K562 (cell line): Measurements from ENCODE around the gene TECPR2. TPM values are rescaled to one million over a fixed set of nuclear protein-coding genes. Genes with fewer than 3 reads are reported as not detected.

Experiments
- BCL6 ChIP-seq: fragments of 250-450 bp; sonication (Bioruptor Pico); IDR thresholded peaks from 2 replicates; pipeline ENCODE4 v1.4.0; 2020
- CLOCK ChIP-seq: fragments of 250-450 bp; sonication (Bioruptor Pico); IDR thresholded peaks from 2 replicates; pipeline ENCODE4 v1.4.0; 2020; ENCODE audit warnings: mild to moderate bottlenecking, moderate library complexity, borderline replicate concordance
- CSDE1 ChIP-seq, 2 experiments: fragments of 450-650 bp; IDR thresholded peaks; 2 replicates each; pipeline ENCODE4 v1.6.1; 2016; ENCODE audit warnings: mild to moderate bottlenecking in 1 of 2
- E4F1 ChIP-seq: fragments of 250-450 bp; sonication (Bioruptor Pico); IDR thresholded peaks from 2 replicates; pipeline ENCODE4 v1.5.0; 2021; ENCODE audit warnings: mild to moderate bottlenecking, borderline replicate concordance
- HSF4 ChIP-seq: fragments of 250-450 bp; sonication (Bioruptor Pico); IDR thresholded peaks from 2 replicates; pipeline ENCODE4 v2.1.2; 2022; ENCODE audit warnings: mild to moderate bottlenecking, moderate library complexity, borderline replicate concordance
- KLF6 ChIP-seq: fragments of 250-450 bp; sonication (Bioruptor Pico); IDR thresholded peaks from 2 replicates; pipeline ENCODE4 v1.4.0; 2020; ENCODE audit warnings: mild to moderate bottlenecking, moderate library complexity, borderline replicate concordance
- MECOM ChIP-seq: fragments of 250-450 bp; sonication (Bioruptor Pico); IDR thresholded peaks from 2 replicates; pipeline ENCODE4 v1.8.0; 2022; ENCODE audit warnings: inconsistent platforms
- NCOR1 ChIP-seq: fragments of 450-650 bp; IDR thresholded peaks from 2 replicates; pipeline ENCODE4 v1.6.1; 2016; ENCODE audit warnings: mild to moderate bottlenecking, moderate library complexity
- PTTG1 ChIP-seq: fragments of 450-650 bp; IDR thresholded peaks from 2 replicates; pipeline ENCODE4 v1.6.1; 2016; ENCODE audit warnings: low read depth, mild to moderate bottlenecking, missing genetic modification characterization, missing compliant biosample characterization
- TCF3 ChIP-seq: sonication (generic); formaldehyde crosslinking; IDR thresholded peaks from 2 replicates; pipeline ENCODE4 v1.4.0; 2020; ENCODE audit warnings: mild to moderate bottlenecking, missing genetic modification reagents
- TEAD1 ChIP-seq, 2 experiments: fragments of 450-650 bp in 1 of 2; sonication (generic) in 1 of 2; formaldehyde crosslinking; IDR thresholded peaks; 2 replicates each; pipeline versions ENCODE4 v1.4.0 to v1.8.0; 2020 to 2022; ENCODE audit warnings: mild to moderate bottlenecking in 2 of 2, missing genetic modification reagents in 1 of 2
- YY1 ChIP-seq, 3 experiments: IDR thresholded peaks; 2 replicates each; pipeline ENCODE4 v1.6.1; 2011; ENCODE audit warnings: low read length in 2 of 3, mild to moderate bottlenecking in 2 of 3, moderate library complexity in 2 of 3, borderline replicate concordance in 1 of 3, control low read depth in 1 of 3, low read depth in 1 of 3; ENCODE audit not compliant: insufficient read depth in 3 of 3, insufficient replicate concordance in 2 of 3, control insufficient read depth in 1 of 3, insufficient read length in 1 of 3; ENCODE audit errors: extremely low read depth in 1 of 3
- ZNF133 ChIP-seq: fragments of 250-450 bp; sonication (Bioruptor Pico); IDR thresholded peaks from 2 replicates; pipeline ENCODE4 v1.4.0; 2020; ENCODE audit warnings: mild to moderate bottlenecking
- ZNF175 ChIP-seq: fragments of 200-800 bp; sonication (Bioruptor generic); IDR thresholded peaks from 2 replicates; pipeline ENCODE4 v1.6.1; 2016; ENCODE audit warnings: low read depth, mild to moderate bottlenecking, missing genetic modification characterization, missing compliant biosample characterization
- ZNF197 ChIP-seq: fragments of 200-800 bp; sonication (Bioruptor generic); IDR thresholded peaks from 2 replicates; pipeline ENCODE4 v1.6.1; 2016; ENCODE audit warnings: low read depth, missing genetic modification characterization, missing compliant biosample characterization
- ZNF347 ChIP-seq: fragments of 450-650 bp; formaldehyde crosslinking; IDR thresholded peaks from 2 replicates; pipeline ENCODE4 v1.4.0; 2020; ENCODE audit warnings: low read depth, mild to moderate bottlenecking, moderate library complexity
- ZNF445 ChIP-seq: fragments of 250-450 bp; sonication (Bioruptor Pico); IDR thresholded peaks from 2 replicates; pipeline ENCODE4 v1.4.0; 2020; ENCODE audit warnings: low read depth, mild to moderate bottlenecking, moderate library complexity
- ZNF583 ChIP-seq: fragments of 250-450 bp; sonication (Bioruptor Pico); IDR thresholded peaks from 2 replicates; pipeline ENCODE4 v1.4.0; 2020
- ZNF589 ChIP-seq: fragments of 200-800 bp; sonication (Bioruptor generic); IDR thresholded peaks from 2 replicates; pipeline ENCODE4 v1.6.1; 2016; ENCODE audit warnings: low read depth, missing genetic modification characterization, missing compliant biosample characterization
- polyA plus RNA-seq, 8 experiments: library from polyadenylated mRNA; depleted of rRNA in 4 of 8; stranded (reverse) in 5 of 8; unstranded in 3 of 8; fragments of >200 nt; fragmentation: Nextera tagmentation in 2 of 8; fragmentation: Illumina TruSeq in 1 of 8; extraction: Ambion mirVana in 2 of 8; extraction: Trizol in 1 of 8; gene quantifications; 2 replicates each; pipeline versions ENCODE4 v1.2.1 to v1.2.3, GENCODE V29; 2011 to 2014; ENCODE audit warnings: inconsistent platforms in 1 of 8, missing spikeins in 1 of 8
- total RNA-seq, 7 experiments: library from RNA; depleted of rRNA in 6 of 7; stranded (reverse); fragments of >200 nt in 6 of 7; fragmentation: Illumina TruSeq in 2 of 7; extraction: Trizol in 2 of 7; gene quantifications; 2 replicates each; pipeline versions ENCODE4 v1.2.1 to v1.2.3, GENCODE V29; 2011 to 2021; ENCODE audit warnings: low replicate concordance in 1 of 7
- TF ChIP-seq, protein P1 (sequence below): fragments of 250-450 bp; sonication (Bioruptor Pico); IDR thresholded peaks from 2 replicates; pipeline ENCODE4 v1.4.0; 2020; ENCODE audit warnings: mild to moderate bottlenecking, moderate library complexity

The TECPR2 gene
- total and polyA plus RNA-seq, 9 of the 15 experiments (the other 6 are each of a cell fraction or from before 2014, with no cell fraction given) = 0.04 to 3.0 (median 0.83) TPM

- TF ChIP-seq YY1 (IDR thresholded peaks at IDR 0.05; ENCODE audit: borderline replicate concordance in 1 of 3, control insufficient read depth in 1 of 3, extremely low read depth in 1 of 3, insufficient read depth in 3 of 3, insufficient read length in 1 of 3, insufficient replicate concordance in 2 of 3, low read depth in 1 of 3, low read length in 2 of 3) (peak in 1 of 3 experiments; percentile 50), BCL6 (peak; percentile 96), TEAD1 (CRISPR knock-in tag; IDR thresholded peaks at IDR 0.05) (peak in 1 of 2 experiments; percentile 97; a peak in 2 of 4 replicates), ZNF197 (CRISPR knock-in tag) (peak; percentile 96), E4F1 (peak; percentile 73), HSF4 (CRISPR knock-in tag) (peak; percentile 95; the same call in 1 of the 2 replicates), TCF3 (CRISPR knock-in tag) (peak; percentile 5; the same call in 1 of the 2 replicates), NCOR1 (0 out of 2 replicates have a peak, but pooled peaks have one; percentile 29), ZNF589 (CRISPR knock-in tag) (peak; percentile 99), CSDE1 (IDR thresholded peaks at IDR 0.05) (peak in 1 of 2 experiments; percentile 34; a peak in 1 of 4 replicates), CLOCK (CRISPR knock-in tag) (peak; percentile 64; the same call in 1 of the 2 replicates), ZNF175 (peak; percentile 99), MECOM (CRISPR knock-in tag) (peak; percentile 91), ZNF133 (CRISPR knock-in tag) (peak; percentile 88; the same call in 1 of the 2 replicates), ZNF347 (CRISPR knock-in tag) (peak; percentile 69; the same call in 1 of the 2 replicates), ZNF445 (peak; percentile 94), ZNF583 (CRISPR knock-in tag) (peak; percentile 98), KLF6 (CRISPR knock-in tag) (peak; percentile 96), PTTG1 (tag) (peak; percentile 96)
- TF ChIP-seq, protein P1, sequence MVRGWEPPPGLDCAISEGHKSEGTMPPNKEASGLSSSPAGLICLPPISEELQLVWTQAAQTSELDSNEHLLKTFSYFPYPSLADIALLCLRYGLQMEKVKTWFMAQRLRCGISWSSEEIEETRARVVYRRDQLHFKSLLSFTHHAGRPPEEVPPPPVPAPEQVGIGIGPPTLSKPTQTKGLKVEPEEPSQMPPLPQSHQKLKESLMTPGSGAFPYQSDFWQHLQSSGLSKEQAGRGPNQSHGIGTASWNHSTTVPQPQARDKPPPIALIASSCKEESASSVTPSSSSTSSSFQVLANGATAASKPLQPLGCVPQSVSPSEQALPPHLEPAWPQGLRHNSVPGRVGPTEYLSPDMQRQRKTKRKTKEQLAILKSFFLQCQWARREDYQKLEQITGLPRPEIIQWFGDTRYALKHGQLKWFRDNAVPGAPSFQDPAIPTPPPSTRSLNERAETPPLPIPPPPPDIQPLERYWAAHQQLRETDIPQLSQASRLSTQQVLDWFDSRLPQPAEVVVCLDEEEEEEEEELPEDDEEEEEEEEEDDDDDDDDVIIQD = peak; percentile 81; the same call in 1 of the 2 replicates
Observed at GRCh38 chr14:102550927-102551401, 188.2 kb downstream of the TECPR2 start (continued).
